Spleen (tissue), 7 donors: Measurements from ENCODE around the gene UCKL1.

Source experiments
- POLR2A ChIP-seq, 3 donors: fragments of 450-650 bp; IDR thresholded peaks; one replicate each; pipeline ENCODE4 v1.5.1; 2017; ENCODE audit warnings: antibody characterized with exemption in 3 of 3, mild to moderate bottlenecking in 1 of 3
- POLR2AphosphoS5 ChIP-seq, 3 donors: sonication (generic); formaldehyde crosslinking; IDR thresholded peaks; one replicate each; pipeline ENCODE4 v1.5.1; 2017; ENCODE audit warnings: antibody characterized with exemption in 3 of 3
- TF ChIP-seq, protein P1 (sequence below), 11 experiments: fragments of 200-600 bp in 7 of 11; fragments of 450-650 bp in 4 of 11; sonication (generic) in 4 of 11; IDR thresholded peaks in 8 of 11; conservative IDR thresholded peaks in 3 of 11; 1 replicate in 7 of 11; 2 replicates in 4 of 11; pipeline versions ENCODE4 v1.4.0 to v1.8.0; 2016 to 2021; ENCODE audit warnings: antibody characterized with exemption in 11 of 11, inconsistent platforms in 4 of 11, mild to moderate bottlenecking in 1 of 11
- donor health status: DM: no; HTN: no; CAD: no; lungs with moderate emphysema.
- donor health status: DM: no; HTN: no; CAD: no.
- donor health status: DM: no; HTN: no; CAD: no.

DNA sequence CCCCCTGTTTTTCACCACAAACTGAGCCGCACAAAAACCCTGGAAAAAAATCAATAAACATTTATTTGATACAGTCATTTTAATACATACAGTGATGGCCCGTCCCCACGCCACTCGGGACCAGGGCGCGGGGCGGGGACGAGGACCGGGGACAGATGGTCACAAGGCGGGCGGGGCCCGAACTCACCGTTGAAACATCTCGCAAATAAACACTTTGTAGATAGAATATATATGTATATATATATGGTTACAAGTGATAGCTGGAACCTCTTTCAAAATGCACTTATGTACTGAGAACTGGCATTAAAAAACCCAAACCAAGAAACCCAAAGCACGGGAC lies 418 bp upstream of the UCKL1 start:
- TF ChIP-seq POLR2AphosphoS5 (IDR thresholded peaks at IDR 0.05), result no peak
- TF ChIP-seq, protein P1, sequence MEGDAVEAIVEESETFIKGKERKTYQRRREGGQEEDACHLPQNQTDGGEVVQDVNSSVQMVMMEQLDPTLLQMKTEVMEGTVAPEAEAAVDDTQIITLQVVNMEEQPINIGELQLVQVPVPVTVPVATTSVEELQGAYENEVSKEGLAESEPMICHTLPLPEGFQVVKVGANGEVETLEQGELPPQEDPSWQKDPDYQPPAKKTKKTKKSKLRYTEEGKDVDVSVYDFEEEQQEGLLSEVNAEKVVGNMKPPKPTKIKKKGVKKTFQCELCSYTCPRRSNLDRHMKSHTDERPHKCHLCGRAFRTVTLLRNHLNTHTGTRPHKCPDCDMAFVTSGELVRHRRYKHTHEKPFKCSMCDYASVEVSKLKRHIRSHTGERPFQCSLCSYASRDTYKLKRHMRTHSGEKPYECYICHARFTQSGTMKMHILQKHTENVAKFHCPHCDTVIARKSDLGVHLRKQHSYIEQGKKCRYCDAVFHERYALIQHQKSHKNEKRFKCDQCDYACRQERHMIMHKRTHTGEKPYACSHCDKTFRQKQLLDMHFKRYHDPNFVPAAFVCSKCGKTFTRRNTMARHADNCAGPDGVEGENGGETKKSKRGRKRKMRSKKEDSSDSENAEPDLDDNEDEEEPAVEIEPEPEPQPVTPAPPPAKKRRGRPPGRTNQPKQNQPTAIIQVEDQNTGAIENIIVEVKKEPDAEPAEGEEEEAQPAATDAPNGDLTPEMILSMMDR (IDR thresholded peaks at IDR 0.05 in 8 of 11, conservative IDR thresholded peaks at IDR 0.05 in 3 of 11), result no peak
- TF ChIP-seq POLR2A (IDR thresholded peaks at IDR 0.05), result no peak
